Measurements from ENCODE around the gene MACROH2A1.
"Not testable (repeated sequence)": the region's sequence is repeated elsewhere in the genome, so short reads cannot be mapped to it uniquely, and the experiment has no call there.

The MACROH2A1 gene

DNA sequence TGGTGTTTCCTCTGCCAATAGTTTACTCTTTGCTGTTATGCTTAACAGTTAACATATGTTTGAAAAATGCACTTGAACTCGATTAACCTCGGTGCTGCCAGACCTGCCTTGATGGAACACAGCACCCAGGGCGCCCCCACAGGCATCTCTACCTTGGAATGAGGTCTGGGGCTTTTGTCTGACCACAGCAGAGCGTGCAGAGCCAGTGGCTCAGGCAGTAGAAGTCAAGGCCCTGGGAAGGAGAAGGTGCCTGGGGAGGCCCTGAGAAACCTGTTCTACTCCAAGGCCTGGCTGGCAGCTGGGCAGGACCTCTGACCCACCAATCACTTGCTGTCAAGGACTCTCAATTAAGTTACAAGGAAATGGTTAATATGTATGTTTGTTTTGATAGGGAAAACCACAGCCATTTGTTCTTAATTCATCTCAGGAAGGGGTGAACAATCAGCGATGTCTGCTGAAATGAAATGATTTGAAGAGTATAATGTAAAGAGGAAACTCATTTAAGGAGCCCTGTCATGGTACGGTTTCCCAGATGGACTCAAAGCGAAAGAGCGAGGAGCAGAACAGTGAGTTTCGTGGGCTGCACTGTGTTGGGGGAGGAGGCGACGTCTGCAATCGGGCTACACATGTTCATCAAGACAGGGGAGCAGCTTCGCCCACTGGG is 21.9 kb downstream of the MACROH2A1 start:
- no peak for DNase-seq

GRCh38 chr5:135375040-135375793 is 23.8 kb downstream of the MACROH2A1 start:
- DNase-seq: no peak

DNA sequence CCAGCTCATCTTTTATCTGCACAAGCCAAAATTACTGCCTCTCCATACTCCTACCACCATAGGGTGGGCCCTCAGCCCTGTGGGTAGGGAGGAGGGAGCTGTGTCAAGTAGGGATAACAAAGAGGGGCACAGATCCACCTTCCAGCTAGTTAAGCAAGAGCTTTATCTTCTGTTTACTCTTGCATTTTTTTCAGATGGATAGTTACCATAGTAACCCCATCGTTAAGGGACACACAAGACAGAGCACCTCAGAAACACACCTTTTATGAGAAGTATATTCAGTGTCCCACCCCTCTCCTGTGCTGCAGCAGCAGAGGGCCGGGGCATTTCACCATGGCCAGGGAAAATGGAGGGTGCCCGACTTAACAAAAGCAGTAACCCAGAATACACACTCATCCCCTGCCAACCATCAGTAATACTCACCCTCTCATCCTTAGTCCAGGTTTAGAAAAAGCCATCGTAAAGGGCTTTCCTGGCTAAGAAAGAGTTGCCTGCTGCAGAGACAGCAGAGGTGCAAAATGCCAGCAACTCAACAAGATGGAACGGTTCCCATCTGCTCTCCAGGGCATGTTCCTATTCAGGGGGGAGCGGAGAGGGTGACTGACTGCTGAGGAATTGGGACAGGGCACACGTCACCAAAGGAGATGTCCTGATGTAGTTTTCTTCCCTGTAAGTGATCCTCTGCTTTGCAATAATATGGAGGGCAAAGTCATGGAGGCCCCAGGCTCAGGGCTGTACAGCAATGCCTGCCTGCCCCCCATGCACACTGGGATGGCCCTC is 25.1 kb downstream of the MACROH2A1 start:
- no peak for DNase-seq

GRCh38 chr5:135372654-135373381 is 26.2 kb downstream of the MACROH2A1 start:
- DNase-seq: no peak

DNA sequence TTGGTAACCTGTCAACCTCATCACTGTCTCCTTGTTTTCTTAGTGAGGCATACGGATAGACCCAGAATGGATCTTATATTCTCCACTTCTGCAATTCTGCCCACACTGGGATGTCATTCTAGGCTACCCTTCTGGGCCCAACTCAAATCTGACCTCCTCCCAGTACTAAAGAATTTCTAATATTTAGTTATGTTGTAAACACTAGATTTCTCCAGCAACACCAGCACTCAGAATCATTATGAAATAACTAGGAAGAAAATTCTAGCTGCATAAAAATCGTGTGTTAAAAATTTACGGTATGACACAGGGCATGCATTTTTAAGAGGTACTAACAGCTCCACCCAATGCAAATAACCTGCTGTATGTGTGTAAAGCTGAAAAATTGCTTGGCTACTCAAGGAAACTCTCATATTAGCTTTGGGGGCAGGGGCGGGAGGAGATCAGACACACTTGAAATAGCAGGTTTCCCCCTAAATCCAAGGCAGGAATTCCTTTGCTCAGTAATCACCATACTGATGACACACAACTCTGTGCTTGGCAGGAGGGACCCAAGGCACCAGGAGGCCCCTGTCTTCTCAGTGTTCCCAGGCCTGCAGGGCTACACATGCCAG is 27.3 kb downstream of the MACROH2A1 start:
- no peak for DNase-seq

- no peak for DNase-seq
Measured at GRCh38 chr5:135369952-135370351, 29.1 kb downstream of the MACROH2A1 start.

GRCh38 chr5:135367554-135367953 is 31.5 kb downstream of the MACROH2A1 start:
- no peak for DNase-seq

DNA sequence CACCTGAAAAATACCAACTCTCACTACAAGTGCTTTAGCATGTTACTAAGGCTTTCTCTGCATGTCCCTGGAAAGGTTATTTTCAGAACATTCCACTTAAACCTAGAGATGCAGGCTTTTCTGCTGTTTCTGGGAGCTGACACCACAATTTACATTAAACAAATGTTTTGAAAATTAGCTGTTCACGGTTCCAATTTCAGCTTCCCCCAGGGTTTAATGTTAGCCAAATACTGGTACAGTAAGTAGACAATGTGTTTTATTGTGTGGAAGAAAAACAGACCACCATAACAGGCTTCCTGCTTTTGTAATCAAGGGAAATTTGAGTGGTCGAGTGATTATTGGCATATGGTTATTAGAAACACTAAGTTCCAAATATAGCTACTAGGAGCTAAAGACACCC is 32.0 kb downstream of the MACROH2A1 start:
- DNase-seq: no peak

- peak; percentile 11 for DNase-seq
Measured at GRCh38 chr5:135365281-135365680, 33.8 kb downstream of the MACROH2A1 start.

DNA sequence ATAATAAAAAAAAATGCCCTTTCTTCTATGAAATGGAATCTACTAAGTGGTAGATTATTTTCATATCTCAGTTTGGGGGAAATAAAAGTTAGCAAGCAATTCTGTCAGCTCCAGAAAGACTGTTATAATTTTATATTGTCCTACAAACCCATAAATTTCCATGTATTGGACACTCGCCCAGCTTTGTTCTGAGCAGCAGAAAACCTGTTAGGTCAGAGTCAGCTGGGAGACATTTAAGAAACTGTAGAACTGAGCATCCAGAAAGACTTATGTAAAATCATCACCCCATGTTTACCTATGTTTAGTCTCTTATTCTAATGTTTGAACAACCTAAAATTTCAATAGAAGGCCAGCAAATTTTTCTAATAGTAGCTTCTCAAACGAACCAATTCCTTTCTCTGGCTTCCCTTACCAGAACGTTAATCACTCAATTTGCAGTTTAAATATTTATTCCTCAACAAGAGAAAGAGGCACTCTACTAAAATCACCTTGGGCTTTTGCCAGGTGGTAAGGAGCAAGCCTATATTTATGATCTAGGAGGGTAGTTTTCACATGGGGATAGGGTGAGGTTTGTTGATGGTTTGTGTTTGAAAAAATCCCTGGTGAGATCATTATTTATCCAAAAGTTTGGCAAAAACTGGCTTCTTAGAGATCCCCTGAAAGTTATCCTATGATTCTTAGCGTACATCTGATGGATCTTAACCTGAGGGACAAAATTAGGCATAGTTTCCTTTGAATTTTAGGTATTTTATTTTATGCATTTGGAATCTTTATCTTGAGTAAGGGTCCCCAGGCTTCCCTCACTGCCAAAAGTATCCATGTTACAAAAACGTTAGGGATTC is 34.4 kb downstream of the MACROH2A1 start:
- peak; percentile 83 for DNase-seq

DNA sequence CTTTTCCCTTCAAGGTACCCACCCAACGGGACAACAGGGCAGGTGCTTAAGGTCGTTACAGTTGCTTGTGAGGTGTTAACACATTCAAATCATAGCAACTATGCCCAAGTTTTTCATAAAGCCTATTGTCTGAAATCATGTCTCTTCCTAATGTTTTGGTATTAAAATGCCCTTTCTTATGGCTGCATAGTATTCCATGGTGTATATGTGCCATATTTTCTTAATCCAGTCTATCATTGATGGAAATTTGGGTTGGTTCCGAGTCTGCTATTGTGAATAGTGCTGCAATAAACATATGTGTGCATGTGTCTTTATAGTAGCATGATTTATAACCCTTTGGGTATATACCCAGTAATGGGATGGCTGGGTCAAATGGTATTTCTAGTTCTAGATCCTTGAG is 35.7 kb downstream of the MACROH2A1 start:
- not testable (repeated sequence) for DNase-seq

DNA sequence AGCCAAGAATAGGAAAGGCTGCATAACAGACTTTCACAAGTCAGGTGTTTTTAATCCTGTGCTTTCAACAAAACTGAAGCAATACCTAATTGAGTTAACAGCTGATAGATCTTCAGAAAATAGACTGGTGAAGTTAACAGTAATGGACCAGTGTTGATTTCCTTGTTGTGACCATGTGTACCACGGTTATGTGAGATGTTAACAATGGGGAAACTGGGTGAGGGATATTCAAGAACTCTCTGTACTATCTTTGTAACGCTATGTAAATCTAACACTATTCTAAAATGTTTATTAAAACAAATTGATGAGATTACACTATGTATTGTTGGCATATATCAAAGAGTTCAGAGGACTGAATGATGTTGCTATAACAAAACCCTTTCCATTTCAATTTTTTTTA is 36.9 kb downstream of the MACROH2A1 start:
- DNase-seq: no peak

GRCh38 chr5:135360278-135361274 is 38.5 kb downstream of the MACROH2A1 start:
- no peak for DNase-seq

DNA sequence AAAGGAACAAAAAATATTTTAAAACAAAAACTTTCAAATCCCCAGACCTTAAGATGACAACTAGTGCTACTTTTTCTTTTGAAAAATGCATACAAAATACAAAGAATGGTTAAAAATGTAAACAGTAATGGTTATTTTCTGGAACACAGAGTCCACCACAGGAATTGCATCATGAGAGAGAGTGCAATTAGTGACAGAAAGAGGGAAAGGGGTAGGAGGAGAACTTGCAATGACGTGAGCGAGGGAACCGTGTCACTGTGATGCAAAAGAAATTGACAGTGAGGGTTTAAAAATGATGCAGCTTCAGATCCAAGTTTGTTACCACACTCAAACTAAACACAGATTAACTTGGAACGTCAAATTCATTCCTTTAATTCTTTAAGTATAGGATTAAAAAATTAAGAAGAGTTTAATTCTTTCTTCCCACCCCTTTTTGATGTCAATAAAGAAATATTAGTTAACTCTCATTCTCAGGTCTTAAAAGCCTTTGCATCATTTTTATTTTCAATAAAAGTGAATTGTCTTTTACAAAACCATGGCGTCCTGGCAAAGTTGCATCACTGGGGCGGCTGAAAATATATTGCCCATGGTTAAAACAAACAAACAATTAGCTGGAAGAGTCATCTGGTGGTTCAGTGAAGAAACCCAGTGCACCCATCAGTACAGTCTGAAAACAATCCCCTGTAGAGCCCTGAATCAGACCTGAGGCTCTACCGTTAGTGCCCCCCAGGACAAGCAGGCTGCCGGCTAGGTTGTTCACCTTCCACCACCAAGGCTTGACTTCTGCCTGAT is 39.5 kb downstream of the MACROH2A1 start:
- no peak for DNase-seq

DNA sequence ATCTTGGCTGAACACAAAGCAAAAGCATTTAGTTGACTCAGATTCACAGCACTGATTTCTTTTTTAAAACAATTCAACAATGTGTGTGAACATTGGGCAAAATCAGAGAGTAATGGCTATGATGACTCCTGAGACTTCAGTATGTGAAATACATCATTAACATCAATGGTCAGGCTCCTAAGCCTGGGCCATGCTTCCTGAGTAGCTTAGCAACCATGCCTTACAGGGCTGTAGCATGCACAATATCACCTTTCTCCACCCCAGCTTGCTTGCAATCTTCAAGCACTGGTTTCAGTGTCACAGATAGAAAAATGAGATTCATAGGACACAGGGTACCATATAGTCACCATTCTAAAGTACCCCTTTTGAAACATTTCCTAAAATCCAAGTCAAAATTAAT is 41.3 kb downstream of the MACROH2A1 start:
- no peak for DNase-seq

DNA sequence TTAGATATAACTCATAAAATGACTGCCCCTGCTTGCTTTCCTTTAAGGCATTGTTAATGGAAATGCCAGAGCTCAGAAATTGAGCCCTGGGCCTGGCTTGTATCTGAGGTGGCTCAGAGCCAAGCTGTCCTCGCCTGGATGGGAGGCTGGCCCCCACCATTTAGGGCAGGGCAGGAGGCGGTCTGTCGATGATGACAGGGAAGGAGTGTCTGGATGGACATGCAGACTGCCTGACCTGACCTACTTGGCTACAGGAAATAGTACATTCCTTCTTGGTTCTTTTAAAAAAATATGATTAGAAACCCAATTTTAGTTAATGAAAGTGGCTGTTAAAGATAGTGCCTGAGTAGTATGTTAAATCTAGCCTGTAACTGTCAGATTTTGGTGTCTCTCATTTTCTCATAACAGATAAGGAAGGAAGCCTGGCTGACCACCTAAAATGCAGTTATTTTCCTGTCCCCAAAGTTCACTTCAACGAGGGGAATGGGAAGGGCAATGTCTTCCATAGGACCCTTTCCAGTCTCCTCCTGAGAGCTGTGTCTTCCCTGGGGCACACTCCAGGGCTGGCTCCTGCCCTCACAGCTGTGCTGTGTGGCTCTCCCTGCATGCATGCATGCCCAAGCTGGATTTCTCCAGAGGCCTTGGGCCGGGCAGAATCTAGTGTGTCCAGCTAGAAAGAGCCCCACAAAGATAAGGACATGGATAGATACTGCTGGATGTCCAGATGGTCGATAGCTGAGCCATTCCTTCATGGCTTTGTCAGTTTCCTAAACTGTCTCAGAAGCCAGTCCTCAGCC is 42.3 kb downstream of the MACROH2A1 start:
- no peak for DNase-seq

GRCh38 chr5:135355169-135355568 is 43.9 kb downstream of the MACROH2A1 start:
- DNase-seq: no peak

- DNase-seq: no peak
Measured at GRCh38 chr5:135353952-135354721, 44.9 kb downstream of the MACROH2A1 start.

Data from NCI-H2029 treated with DMSO at 0.1 percent for 48 hours (cell line).